Glomerular visceral epithelial cell (primary cell): ENCODE results near the gene USP12.
"Not testable (repeated sequence)": the region's sequence is repeated elsewhere in the genome, so short reads cannot be mapped to it uniquely, and the experiment has no call there.

ENCODE experiments used
- DNase-seq: peaks from one replicate; pipeline ENCODE4 v3.0.0-alpha.2; 2016; ENCODE audit errors: extremely low spot score

Gene USP12

DNA sequence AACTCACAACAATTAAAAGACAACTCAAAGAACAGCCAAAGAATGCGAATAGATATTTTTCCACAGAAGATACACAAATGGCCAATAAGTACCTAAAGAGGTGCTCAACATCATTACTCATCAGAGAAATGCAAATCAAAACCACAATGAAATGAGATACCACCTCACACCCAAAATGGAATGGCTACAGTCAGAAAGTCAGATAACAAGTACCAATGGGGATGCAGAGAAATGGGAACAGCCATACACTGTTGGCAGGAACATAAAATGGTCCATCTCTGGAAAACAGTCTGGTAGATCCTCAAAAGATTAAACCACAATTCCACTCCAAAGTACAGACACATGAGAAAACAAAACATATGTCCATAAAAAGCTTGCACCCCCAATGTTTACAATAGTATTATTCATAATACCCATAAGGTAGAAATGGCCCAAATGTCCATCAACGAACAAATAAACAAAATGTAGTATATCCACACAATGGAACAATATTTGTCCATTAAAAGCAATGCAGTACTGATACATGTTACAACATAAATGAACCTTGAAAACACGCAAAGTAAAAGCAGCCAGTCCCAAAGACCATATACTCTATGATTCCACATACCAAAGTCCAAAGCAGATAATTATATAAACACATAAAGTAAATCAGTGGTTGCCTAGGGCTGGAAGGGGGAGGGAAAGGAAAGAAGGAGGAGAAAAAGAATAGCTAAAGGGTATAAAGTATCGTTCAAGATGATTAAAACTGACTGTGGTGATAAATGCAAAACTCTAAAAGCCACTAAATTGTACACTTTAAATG, 19.6 kb downstream of the USP12 start:
- DNase-seq, result no peak

- DNase-seq, result no peak
Observed at GRCh38 chr13:27149702-27150101, 21.9 kb downstream of the USP12 start.

GRCh38 chr13:27148900-27149299, 22.7 kb downstream of the USP12 start:
- DNase-seq, result no peak

- no peak for DNase-seq
Observed at GRCh38 chr13:27147530-27148170, 24.0 kb downstream of the USP12 start.

DNA sequence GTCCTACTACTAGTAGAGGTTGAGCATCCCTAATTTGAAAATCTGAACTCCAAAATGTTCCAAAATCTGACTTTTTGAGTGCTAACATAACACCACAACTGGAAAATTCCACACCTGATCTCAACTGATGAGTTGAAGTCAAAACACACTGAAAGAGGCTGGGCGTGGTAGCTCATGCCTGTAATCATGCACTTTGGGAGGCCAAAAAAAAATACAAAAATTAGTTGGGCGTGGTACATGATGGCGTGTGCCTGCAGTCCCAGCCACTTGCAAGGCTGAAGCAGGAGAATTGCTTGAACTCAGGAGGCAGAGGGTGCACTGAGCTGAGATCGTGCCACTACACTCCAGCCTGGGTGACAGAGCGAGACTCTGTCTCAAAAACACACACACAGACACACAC, 29.9 kb downstream of the USP12 start:
- no peak for DNase-seq

DNA sequence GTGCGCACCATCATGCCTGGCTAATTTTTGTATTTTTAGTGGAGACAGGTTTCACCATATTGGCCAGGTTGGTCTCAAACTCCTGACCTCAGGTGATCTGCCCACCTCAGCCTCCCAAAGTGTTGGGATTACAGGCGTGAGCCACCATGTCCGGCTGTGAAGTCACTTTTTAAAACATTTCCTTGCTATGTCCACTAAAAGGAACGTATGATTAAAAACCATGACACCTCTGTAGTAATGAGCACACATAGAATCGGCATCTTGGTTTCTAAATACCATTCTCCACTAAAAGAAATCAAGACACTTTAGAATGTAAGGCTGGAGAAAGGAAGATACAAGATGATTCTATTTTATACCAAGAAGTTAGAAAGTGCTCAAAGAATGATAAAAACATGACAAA, 30.5 kb downstream of the USP12 start:
- not testable (repeated sequence) for DNase-seq

DNA sequence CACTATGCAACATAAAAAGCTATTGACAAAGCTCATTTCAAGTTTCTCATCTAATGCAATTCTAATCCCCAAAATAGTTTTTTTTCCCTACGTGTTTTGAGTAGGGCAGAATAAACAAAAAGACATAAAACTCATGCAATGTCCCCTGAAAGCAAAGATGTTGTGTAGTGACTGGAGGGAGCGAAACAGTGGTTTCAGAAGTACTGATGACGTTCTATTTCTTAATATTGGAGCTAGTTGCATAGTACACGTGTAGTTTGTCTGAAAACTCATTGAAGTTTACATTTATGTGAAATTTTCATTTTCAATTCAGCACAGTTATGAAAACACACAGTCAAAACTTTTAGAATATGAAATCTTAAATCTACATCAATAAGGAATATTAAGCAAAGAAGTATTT, 31.6 kb downstream of the USP12 start:
- DNase-seq, result no peak

DNA sequence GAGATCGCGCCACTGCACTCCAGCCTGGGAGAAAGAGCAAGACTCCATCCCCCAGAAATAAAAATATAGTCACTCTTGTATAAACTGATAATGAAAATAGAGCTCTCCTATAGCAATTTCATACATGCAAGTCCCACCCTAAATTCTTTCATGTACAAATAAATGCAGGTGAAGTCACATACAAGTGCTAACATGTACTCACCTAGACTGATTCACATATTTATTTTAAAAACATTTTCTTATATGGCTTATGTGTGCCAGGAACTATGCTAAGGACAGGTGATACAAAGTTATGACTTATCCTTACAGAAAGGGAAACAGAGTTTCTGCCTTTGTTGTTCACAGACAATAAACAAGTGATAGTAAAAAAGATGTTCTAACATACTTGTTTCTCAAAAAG, 32.0 kb downstream of the USP12 start:
- DNase-seq, result no peak

DNA sequence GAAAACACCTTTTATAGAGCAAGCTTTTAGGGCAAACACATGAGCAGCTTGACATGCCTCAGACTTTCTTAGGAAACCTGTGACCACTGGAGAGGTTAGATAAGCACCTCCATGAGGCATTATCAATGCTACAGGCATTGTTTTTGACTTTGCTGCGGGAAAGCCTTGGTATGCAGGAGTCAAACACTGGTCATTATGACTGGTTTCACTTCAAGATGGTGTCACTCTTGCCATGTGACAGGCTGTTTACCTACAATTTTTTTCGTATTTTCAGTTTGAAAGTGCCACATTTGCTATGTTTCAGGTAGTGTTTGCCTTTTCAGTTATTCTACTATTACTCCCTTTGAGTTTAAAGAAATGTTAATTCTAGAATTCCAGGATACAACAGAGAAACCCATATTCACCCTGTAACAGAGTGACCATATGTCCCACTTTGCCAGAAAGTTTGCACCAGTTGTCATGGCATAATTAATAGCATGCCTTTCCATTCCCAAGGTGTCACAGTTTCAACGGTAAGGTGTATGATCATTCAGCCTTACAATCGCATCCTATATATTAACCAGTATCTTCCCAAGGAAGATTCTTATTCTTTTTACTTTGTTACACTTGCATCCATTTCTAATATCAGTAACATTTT, 33.0 kb downstream of the USP12 start:
- no peak for DNase-seq

DNA sequence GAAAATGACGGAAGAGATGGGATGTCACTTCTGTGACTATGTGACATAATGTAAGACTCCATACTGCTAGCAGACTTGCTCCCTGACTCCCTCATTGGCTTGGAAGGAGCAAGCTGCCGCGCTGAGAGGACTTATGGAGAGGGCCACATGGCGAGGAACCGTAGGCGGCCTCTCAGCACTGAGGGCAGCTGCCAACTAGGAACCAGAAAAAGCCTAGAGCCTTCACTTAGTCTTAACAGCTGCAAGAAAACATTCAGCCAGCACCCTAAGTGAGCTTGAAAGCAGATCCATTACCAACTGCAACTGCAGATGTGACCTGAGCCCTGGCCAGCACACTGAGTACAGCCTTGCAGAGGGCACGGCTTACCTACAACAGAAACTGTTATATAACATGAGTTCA, 33.9 kb downstream of the USP12 start:
- no peak for DNase-seq

DNA sequence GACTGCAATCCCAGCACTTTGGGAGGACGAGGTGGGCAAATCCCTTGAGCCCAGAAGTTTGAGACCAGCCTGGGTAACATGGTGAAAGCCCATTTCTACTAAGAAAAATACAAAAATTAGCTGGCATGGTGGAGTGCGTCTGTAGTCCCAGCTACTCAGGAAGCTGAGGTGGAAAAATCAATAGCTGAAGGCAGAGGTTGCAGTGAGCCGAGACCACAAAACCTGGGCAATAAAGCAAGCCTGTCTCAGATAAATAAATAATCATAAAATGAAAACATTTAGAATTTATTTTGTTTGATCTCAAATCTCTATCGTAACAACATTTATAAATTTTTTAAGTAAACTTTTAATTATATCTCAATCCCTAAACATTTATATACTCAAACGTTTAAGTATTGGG, 36.6 kb downstream of the USP12 start:
- DNase-seq, result no peak

DNA sequence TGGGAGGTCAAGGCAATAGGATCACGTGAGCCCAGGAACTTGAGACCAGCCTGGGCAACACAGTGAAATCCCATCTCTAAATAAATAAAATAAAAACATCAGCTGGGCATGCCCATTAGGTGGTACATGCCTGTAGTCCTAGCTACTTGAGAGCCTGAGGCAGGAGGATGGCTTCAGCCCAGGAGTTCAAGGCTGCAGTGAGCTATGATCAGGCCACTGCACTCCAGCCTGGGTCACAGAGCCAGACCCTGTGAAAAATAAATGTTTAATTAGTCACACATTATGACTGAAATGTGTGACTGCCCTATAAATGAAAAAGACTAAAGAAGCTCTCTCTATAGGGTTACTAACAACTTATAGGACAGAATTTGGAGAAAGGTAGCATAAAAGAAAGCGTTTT, 37.7 kb downstream of the USP12 start:
- DNase-seq, result no peak

GRCh38 chr13:27132538-27132937, 39.1 kb downstream of the USP12 start:
- no peak for DNase-seq

DNA sequence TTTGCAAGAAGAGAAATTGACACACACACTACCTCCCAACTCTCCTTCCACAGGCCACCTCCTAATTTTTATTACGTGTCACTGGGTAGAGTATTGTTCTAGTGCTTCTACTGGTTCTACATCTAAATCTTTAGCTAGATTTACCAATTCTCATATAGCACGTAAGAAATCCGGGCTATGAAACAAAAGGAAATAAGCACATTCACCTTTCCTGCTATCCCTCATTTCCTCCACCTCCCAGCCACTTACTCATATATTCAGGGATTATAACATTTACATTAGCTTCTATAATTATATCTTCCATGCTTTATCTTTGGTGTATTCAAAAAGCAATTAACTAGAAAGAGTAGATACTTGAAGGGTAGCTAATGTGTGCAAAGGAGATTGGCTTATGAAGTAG, 39.7 kb downstream of the USP12 start:
- DNase-seq, result no peak

DNA sequence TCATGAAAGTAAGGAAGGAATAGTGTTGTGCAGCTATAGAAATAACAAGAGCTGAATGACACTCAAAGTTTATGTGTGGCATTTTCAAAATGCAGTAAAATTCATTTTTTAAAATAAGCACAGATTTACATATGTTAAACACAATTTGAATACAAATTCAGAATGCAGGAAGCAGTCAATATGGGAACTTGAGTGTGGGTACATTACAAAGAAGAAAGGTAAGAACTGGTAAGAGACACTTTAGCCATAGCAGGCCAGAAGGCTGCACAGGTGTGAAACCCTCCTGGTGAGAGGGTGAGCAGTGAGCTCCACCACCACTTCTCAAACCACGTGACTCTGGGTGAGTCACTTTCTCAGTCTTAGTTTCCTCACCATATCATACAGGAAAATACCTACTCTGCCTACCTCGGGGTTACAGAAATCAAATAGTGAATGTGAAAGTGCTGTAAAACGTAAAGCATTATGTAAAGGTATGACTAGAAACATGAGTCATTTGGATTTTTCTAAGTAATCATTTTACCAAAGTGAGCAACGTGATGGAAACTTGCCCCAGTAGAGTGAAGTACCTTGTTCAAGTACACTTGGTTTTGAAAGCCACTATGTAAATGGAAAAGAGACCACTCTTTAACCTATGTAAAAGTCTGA, 40.5 kb downstream of the USP12 start:
- peak; percentile 59 for DNase-seq

GRCh38 chr13:27130223-27130978, 41.2 kb downstream of the USP12 start:
- no peak for DNase-seq

DNA sequence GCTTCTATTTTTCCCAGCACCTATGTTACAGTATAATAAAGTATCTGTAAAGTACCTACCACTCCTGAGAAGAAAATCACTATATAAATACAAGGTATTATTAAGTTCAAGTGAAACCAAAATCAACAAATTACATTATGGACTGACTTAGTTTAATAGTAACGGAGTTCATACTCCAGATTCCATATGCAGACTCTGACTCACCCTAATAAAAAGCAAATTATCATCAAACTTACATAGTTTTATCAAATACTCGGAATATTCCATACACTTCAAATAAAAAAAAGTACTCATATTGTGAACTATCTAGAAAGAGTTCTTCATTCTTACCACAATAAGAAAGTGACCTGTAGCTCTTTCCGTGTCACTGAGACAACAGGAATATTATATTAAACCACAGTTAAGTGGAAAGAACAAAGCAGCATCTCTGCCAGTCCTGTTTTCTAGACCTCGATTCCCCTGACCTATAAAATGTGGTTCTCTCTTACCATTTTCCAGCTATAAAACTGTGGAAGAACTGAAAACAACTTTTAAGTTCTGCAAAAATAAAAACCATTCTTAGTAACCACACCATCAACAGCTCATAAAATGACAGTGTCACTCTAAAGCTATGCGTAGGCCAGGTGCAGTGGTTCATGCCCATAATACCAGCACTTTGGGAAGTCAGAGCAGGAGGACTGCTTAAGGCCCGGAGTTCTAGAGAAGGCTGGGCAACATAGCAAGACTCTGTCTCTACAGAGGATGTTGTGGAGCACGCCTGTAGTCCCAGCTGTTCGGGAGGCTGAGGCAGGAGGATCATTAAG, 42.6 kb downstream of the USP12 start:
- no peak for DNase-seq

DNA sequence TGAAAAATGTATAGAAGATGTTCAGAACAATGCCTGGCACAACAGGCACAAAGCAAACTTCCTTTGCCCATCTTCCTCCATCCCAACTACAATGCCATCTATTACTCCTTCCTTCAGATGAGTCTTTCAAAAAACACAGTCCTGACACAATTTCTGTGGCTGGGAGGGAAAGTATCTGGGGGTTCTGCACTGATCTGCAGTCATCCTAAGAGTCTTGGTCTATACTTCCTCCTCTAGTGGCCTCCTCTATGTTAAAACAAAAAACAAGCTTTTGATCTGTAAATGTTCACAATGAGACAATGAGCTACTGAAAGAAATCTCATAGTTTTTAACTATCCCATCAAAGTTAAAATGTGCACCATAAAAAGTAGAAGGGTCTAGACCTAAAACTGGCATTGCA, 44.8 kb downstream of the USP12 start:
- DNase-seq, result no peak

DNA sequence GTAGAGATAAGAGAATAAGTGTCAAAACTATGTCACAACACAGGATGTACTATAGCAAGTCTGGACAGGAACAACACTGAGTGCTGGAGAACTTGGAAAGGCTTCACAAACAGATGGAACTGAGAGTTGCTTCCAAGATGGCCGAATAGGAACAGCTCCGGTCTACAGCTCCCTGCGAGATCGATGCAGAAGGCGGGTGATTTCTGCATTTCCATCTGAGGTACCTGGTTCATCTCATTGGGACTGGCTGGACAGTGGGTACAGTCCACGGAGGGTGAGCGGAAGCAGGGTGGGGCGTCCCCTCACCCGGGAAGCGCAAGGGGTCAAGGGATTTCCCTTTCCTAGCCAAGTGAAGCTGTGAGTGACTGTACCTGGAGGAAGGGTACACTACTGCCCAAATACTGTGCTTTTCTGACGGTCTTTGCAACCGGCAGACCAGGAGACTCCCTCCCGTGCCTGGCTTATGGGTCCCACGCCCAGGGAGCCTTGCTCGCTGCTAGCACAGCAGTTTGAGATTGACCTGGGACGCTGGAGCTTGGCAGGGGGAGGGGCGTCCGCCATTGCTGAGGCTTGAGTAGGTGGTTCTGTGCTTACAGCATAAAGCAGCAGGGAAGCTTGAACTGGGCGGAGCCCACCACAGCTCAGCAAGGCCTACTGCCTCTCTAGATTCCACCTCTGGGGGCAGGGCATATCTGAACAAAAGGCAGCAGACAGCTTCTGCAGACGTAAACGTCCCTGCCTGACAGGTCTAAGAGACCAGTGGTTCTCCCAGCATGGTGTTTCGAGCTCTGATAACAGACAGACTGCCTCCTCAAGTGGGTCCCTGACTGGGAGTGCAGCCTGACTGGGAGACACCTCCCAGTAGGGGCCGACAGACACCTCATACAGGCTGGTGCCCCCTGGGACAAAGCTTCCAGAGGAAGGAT, 46.0 kb downstream of the USP12 start:
- DNase-seq, result no peak

DNA sequence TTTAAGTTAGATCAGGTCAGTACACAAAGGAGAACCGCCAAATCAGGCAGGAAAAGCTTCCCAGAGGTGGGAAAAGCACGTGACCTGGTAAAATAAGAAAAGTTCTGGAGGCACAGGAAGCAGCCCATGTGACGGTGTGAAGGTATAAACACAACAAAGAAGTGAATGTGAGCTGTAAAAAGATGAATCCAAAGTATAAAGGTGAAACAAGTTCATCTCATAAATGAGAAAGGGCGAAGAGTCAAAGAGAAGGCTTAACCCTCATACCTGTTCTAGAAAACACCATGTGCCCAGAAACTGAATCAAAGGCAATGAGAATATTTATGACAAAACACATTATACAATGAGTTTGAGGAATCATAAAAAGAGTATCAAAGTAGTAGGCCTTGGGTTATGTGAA, 47.0 kb downstream of the USP12 start:
- no peak for DNase-seq
